ENCODE results near the gene BCL10. TPM values are rescaled to one million over a fixed set of nuclear protein-coding genes. Genes with fewer than 3 reads are reported as not detected.

BCL10 gene
- total and polyA plus RNA-seq, 2 of the 13 experiments (the other 11 are each of a cell fraction or from before 2014, with no cell fraction given), result 3.7 to 14.1 TPM

DNA sequence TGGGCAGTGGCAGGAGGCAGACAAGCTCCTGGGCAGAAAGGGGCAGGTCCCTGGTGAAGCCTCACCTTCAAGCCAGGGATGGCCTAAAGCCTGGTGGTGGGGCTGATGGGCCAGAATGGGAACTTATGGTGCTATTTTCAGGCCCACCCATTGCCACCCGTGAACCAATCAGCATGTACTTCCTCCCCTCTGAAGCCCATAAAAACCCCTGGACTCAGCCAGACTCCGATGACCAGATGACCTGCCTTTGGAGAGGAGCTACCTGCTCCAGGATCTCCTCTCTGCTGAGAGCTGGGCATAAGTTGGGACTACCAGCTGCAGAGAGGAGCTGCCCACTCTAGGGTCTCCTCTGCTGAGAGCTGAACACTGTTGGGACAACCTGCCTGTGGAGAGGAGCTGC is 7.8 kb upstream of the BCL10 start:
- H3K4me1 ChIP-seq (ENCODE audit: insufficient read depth, low read length), result peaks cover 32% of the 10 kb centered on the region
- in situ Hi-C loops (cut with HindIII; ENCODE audit: extremely low pct_ligation_motif_present, low pct_unique_long_range_greater_than_20kb), result no loop called here
- H3K27me3 ChIP-seq (ENCODE audit: control insufficient read depth in 1 of 2, insufficient read depth in 2 of 2, low read length in 2 of 2), result peaks cover 0 to under 1% of the 10 kb centered on the region in 2 experiments; a peak in 1 of 5 replicates
- no peak overlapping the region for H3K27ac ChIP-seq (ENCODE audit: extremely low read length, insufficient read depth, low read length)
- peak overlapping the region; percentile 95 for H3K4me2 ChIP-seq (ENCODE audit: low read depth, low read length)
- BruUV-seq (replicated peaks), result no TSS peak
- no peak for FAIRE-seq
- H3K79me2 ChIP-seq (ENCODE audit: insufficient read depth, low read length), result no peaks in the 10 kb centered on the region
- peak; percentile 72 for ATAC-seq
- CTCF ChIA-PET (ENCODE audit: low intra/inter-chr PET ratio, low total read pairs), result no interaction called here
- POLR2A ChIA-PET, result interaction anchor here (2.4 kb wide), 1 partner anchor 8 kb away, joined by 12 read pairs; the partner anchor contains the start of gene BCL10
- no peaks in the 10 kb centered on the region for H3K9me3 ChIP-seq (ENCODE audit: low read length)
- TF ChIP-seq, protein P1, sequence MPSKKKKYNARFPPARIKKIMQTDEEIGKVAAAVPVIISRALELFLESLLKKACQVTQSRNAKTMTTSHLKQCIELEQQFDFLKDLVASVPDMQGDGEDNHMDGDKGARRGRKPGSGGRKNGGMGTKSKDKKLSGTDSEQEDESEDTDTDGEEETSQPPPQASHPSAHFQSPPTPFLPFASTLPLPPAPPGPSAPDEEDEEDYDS (CRISPR knock-in tag; IDR thresholded peaks at IDR 0.05), result peak; percentile 89
- TF ChIP-seq POLR2AphosphoS5 (IDR thresholded peaks at IDR 0.05; ENCODE audit: low read depth, low read length) (0 out of 2 replicates have a peak, but pooled peaks have one; percentile 27), POLR2A (IDR thresholded peaks at IDR 0.05; ENCODE audit: insufficient read depth in 1 of 2, low read depth in 2 of 2, low read length in 2 of 2) (peak in 1 of 2 experiments; percentile 61; a peak in 2 of 4 replicates), ZNF766 (CRISPR knock-in tag; IDR thresholded peaks at IDR 0.05; ENCODE audit: borderline replicate concordance) (no peak), MATR3 (CRISPR knock-in tag; IDR thresholded peaks at IDR 0.05) (no peak)
- TF ChIP-seq, protein P2, sequence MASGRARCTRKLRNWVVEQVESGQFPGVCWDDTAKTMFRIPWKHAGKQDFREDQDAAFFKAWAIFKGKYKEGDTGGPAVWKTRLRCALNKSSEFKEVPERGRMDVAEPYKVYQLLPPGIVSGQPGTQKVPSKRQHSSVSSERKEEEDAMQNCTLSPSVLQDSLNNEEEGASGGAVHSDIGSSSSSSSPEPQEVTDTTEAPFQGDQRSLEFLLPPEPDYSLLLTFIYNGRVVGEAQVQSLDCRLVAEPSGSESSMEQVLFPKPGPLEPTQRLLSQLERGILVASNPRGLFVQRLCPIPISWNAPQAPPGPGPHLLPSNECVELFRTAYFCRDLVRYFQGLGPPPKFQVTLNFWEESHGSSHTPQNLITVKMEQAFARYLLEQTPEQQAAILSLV (CRISPR knock-in tag; IDR thresholded peaks at IDR 0.05; ENCODE audit: borderline replicate concordance), result 0 out of 2 replicates have a peak, but pooled peaks have one; percentile 47
- intact Hi-C loops (cut with micrococcal nuclease; ENCODE audit: unreplicated experiment), result no loop called here
- no peaks in the 10 kb centered on the region for H3K36me3 ChIP-seq (replicated peaks in 1 of 2; ENCODE audit: control insufficient read depth in 1 of 2, insufficient read depth in 2 of 2, low read length in 2 of 2)
- H2AFZ ChIP-seq (ENCODE audit: low read length), result peak overlapping the region; percentile 62
- 60% methylated on average over 1 of the region's 2 CpGs for WGBS (ENCODE audit: low lambda C conversion rate)
- H4K20me1 ChIP-seq (ENCODE audit: insufficient read depth, low read length), result no peaks in the 10 kb centered on the region
- H3K4me3 ChIP-seq (replicated peaks in 1 of 3; ENCODE audit: insufficient read depth in 1 of 3, low read depth in 2 of 3, low read length in 3 of 3), result peak overlapping the region; percentile 31 to 69 (median 44); a peak in 4 of 6 replicates
- 0 out of 2 replicates have a peak overlapping the region, but pooled peaks have one; percentile 23 for H3K9ac ChIP-seq (ENCODE audit: insufficient read depth, low read depth, low read length)
- DNase-seq (ENCODE audit: low spot score), result peak; percentile 22
